ENCODE data around the gene CSAD. TPM values are rescaled to one million over a fixed set of nuclear protein-coding genes. Genes with fewer than 3 reads are reported as not detected.
A peak's percentile ranks its signal among the peaks of the same experiment; 100 is the strongest.

Gene CSAD
- total and polyA plus RNA-seq, 2 of the 13 experiments (the other 11 are each of a cell fraction or from before 2014, with no cell fraction given) = 7.2 to 23.5 TPM

DNA sequence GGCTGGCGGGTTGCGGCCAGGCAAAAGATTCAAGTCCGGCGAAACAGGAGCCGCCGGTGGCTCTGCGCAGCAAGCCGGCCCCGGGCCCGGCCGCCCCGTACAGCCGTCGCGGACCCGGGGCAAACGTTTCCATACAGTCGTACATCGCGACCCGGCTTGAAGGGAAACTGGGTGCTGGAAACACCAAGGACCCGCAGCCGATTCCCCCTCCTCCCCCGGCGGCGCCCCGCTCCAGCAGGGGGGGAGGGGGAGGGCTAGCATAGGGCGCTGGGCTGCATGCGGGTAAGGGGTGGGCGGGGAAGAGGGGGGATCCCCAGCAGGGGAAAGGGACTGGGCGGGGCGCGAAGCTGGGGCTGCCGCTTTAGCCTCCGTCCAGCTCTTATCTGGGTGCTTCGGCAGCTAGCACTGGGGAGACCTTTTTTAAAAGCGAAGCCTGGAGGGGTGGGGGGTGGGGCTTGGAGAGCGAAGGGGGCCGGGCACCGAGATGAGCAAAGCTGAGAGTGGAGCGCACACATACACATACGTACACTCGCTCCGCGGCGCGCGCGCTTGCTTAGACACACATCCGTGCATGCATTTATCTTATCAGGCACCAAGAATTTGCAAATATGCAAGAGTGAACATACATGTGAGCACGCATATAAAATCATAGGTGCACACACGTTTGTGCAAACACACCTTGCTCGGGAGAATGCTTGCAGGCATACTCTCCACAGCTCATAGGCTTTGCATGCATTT is 39.4 kb upstream of the CSAD start:
- POLR2A ChIA-PET = interaction anchor here (1.0 to 3.7 kb wide), 10 partner anchors 10 to 281 kb away, joined by 3 to 17 read pairs (median 8); partner anchors contain the start of genes AAAS, CSAD, ESPL1 and PFDN5
- CTCF ChIA-PET (ENCODE audit: low intra/inter-chr PET ratio, low total read pairs) = no interaction called here
- BruUV-seq (replicated peaks) = no TSS peak
- Histone ChIP-seq H2AFZ (ENCODE audit: low read length) (no peak overlapping the region), H3K4me1 (ENCODE audit: insufficient read depth, low read length) (peaks cover 71% of the 10 kb centered on the region), H3K9me3 (ENCODE audit: low read length) (no peaks in the 10 kb centered on the region), H3K27me3 (ENCODE audit: control insufficient read depth in 1 of 2, insufficient read depth in 2 of 2, low read length in 2 of 2) (peaks cover 0 to 17% of the 10 kb centered on the region in 2 experiments; a peak in 3 of 5 replicates), H4K20me1 (ENCODE audit: insufficient read depth, low read length) (no peaks in the 10 kb centered on the region), H3K79me2 (ENCODE audit: insufficient read depth, low read length) (no peaks in the 10 kb centered on the region), H3K36me3 (replicated peaks in 1 of 2; ENCODE audit: control insufficient read depth in 1 of 2, insufficient read depth in 2 of 2, low read length in 2 of 2) (no peaks in the 10 kb centered on the region), H3K9ac (ENCODE audit: insufficient read depth, low read depth, low read length) (peak overlapping the region; percentile 31), H3K4me2 (ENCODE audit: low read depth, low read length) (peak overlapping the region; percentile 100), H3K4me3 (replicated peaks in 1 of 3; ENCODE audit: insufficient read depth in 1 of 3, low read depth in 2 of 3, low read length in 3 of 3) (peak overlapping the region; percentile 75 to 89 (median 89)), H3K27ac (ENCODE audit: extremely low read length, insufficient read depth, low read length) (no peak overlapping the region)
- intact Hi-C loops (cut with micrococcal nuclease; ENCODE audit: unreplicated experiment) = loop anchor here (5.0 kb wide), 1 partner anchor 77 kb away; the partner anchor contains the start of genes MYG1 and PFDN5
- DNase-seq (ENCODE audit: low spot score) (peak; percentile 38), ATAC-seq (peak; percentile 3), FAIRE-seq (no peak)
- 0% methylated on average over 21 of the region's 53 CpGs for WGBS (ENCODE audit: low lambda C conversion rate)
- in situ Hi-C loops (cut with HindIII; ENCODE audit: extremely low pct_ligation_motif_present, low pct_unique_long_range_greater_than_20kb) = loop anchor here (5.0 kb wide), 1 partner anchor 47 kb away; the partner anchor contains the start of gene ESPL1
- TF ChIP-seq, protein P1, sequence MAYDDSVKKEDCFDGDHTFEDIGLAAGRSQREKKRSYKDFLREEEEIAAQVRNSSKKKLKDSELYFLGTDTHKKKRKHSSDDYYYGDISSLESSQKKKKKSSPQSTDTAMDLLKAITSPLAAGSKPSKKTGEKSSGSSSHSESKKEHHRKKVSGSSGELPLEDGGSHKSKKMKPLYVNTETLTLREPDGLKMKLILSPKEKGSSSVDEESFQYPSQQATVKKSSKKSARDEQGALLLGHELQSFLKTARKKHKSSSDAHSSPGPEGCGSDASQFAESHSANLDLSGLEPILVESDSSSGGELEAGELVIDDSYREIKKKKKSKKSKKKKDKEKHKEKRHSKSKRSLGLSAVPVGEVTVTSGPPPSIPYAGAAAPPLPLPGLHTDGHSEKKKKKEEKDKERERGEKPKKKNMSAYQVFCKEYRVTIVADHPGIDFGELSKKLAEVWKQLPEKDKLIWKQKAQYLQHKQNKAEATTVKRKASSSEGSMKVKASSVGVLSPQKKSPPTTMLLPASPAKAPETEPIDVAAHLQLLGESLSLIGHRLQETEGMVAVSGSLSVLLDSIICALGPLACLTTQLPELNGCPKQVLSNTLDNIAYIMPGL (CRISPR knock-in tag; IDR thresholded peaks at IDR 0.05; ENCODE audit: borderline replicate concordance in 1 of 2, low read depth in 1 of 2) = no peak
- TF ChIP-seq RORA (CRISPR knock-in tag; IDR thresholded peaks at IDR 0.05) (no peak), PHF8 (CRISPR knock-in tag; IDR thresholded peaks at IDR 0.05) (0 out of 2 replicates have a peak, but pooled peaks have one; percentile 14), IKZF4 (CRISPR knock-in tag; IDR thresholded peaks at IDR 0.05; ENCODE audit: borderline replicate concordance, low read depth, not compliant biosample characterization) (no peak), IKZF1 (IDR thresholded peaks at IDR 0.05) (no peak), NR2F6 (IDR thresholded peaks at IDR 0.05) (no peak), NR2F6 (CRISPR knock-in tag; IDR thresholded peaks at IDR 0.05) (no peak), ZNF136 (CRISPR knock-in tag; IDR thresholded peaks at IDR 0.05; ENCODE audit: low read depth) (no peak), ZNF468 (CRISPR knock-in tag; IDR thresholded peaks at IDR 0.05) (no peak)
- TF ChIP-seq, protein P2, sequence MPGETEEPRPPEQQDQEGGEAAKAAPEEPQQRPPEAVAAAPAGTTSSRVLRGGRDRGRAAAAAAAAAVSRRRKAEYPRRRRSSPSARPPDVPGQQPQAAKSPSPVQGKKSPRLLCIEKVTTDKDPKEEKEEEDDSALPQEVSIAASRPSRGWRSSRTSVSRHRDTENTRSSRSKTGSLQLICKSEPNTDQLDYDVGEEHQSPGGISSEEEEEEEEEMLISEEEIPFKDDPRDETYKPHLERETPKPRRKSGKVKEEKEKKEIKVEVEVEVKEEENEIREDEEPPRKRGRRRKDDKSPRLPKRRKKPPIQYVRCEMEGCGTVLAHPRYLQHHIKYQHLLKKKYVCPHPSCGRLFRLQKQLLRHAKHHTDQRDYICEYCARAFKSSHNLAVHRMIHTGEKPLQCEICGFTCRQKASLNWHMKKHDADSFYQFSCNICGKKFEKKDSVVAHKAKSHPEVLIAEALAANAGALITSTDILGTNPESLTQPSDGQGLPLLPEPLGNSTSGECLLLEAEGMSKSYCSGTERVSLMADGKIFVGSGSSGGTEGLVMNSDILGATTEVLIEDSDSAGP (CRISPR knock-in tag; IDR thresholded peaks at IDR 0.05; ENCODE audit: borderline replicate concordance) = peak; percentile 66; the same call in 1 of the 2 replicates
- TF ChIP-seq, protein P3, sequence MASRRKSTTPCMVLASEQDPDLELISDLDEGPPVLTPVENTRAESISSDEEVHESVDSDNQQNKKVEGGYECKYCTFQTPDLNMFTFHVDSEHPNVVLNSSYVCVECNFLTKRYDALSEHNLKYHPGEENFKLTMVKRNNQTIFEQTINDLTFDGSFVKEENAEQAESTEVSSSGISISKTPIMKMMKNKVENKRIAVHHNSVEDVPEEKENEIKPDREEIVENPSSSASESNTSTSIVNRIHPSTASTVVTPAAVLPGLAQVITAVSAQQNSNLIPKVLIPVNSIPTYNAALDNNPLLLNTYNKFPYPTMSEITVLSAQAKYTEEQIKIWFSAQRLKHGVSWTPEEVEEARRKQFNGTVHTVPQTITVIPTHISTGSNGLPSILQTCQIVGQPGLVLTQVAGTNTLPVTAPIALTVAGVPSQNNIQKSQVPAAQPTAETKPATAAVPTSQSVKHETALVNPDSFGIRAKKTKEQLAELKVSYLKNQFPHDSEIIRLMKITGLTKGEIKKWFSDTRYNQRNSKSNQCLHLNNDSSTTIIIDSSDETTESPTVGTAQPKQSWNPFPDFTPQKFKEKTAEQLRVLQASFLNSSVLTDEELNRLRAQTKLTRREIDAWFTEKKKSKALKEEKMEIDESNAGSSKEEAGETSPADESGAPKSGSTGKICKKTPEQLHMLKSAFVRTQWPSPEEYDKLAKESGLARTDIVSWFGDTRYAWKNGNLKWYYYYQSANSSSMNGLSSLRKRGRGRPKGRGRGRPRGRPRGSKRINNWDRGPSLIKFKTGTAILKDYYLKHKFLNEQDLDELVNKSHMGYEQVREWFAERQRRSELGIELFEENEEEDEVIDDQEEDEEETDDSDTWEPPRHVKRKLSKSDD (CRISPR knock-in tag; IDR thresholded peaks at IDR 0.05; ENCODE audit: low read depth) = no peak
- TF ChIP-seq, protein P4, sequence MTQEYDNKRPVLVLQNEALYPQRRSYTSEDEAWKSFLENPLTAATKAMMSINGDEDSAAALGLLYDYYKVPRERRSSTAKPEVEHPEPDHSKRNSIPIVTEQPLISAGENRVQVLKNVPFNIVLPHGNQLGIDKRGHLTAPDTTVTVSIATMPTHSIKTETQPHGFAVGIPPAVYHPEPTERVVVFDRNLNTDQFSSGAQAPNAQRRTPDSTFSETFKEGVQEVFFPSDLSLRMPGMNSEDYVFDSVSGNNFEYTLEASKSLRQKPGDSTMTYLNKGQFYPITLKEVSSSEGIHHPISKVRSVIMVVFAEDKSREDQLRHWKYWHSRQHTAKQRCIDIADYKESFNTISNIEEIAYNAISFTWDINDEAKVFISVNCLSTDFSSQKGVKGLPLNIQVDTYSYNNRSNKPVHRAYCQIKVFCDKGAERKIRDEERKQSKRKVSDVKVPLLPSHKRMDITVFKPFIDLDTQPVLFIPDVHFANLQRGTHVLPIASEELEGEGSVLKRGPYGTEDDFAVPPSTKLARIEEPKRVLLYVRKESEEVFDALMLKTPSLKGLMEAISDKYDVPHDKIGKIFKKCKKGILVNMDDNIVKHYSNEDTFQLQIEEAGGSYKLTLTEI (CRISPR knock-in tag; conservative IDR thresholded peaks at IDR 0.05) = no peak
- TF ChIP-seq, protein P5, sequence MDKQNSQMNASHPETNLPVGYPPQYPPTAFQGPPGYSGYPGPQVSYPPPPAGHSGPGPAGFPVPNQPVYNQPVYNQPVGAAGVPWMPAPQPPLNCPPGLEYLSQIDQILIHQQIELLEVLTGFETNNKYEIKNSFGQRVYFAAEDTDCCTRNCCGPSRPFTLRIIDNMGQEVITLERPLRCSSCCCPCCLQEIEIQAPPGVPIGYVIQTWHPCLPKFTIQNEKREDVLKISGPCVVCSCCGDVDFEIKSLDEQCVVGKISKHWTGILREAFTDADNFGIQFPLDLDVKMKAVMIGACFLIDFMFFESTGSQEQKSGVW (CRISPR knock-in tag; IDR thresholded peaks at IDR 0.05; ENCODE audit: borderline replicate concordance) = no peak

All from HepG2 (cell line).